NCI-H128 (cell line): ENCODE measurements around the gene KCNJ10.

Experiments used
- DNase-seq: peaks from one replicate; lab custom pipeline; 2025; ENCODE audit not compliant: unreplicated experiment; lab: John Stamatoyannopoulos, UW

Gene KCNJ10

DNA sequence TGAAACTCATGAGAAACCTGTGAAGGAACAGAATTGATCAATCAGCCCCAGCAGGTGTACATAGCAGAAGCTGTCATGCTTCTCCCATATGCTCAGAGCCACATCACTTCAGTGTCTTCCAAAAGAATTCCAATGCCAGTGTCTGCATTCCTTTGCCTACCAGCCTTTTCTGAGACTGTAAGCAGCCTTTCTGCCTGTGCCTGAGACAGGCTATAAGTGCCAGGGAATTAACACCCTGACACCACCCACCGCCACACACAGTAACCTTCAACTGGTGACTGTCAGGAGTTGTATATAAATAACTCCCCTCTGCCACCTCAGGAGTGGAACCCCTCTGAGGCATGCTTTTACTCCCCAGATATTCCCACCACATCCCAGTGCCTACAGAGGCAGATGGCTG lies 77.8 kb downstream of the KCNJ10 start:
- no peak for DNase-seq

DNA sequence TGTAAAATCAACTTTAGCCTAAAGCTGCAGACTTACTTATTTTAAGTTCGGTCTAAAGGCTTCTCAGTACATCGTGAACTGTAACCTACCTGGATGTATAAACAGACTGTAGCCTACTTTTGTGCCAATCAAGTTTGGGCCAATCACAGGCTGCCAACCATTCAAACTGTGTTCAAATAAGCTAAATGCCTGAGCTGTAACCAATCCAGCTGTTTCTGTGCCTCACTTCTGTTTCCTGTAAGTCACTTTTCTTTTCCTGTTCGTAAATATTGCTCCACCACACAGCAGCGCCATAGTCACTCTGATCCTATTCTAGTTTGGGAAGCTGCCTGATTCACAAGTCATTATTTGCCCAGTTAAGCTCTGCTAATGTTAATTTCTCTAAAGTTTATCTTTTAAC lies 78.4 kb downstream of the KCNJ10 start:
- no peak for DNase-seq

DNA sequence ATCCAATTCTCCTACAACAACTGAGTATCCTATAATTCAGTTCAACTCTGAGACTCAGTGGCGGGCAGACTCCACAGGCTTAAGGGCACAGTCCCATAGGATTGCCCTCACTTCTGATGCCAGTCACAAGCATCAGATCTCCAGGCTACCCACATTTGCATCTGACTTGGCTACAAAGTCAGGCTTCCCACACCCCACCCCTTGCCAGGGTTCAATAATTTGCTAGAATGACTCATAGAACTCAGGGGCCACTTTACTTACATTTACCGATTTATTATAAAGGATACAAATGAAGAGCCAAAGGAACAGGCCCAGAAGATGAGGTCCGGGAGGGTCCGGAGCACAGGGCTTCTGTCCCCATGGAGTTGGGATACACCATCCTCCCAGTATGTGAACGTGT lies 80.0 kb downstream of the KCNJ10 start:
- DNase-seq: no peak

DNA sequence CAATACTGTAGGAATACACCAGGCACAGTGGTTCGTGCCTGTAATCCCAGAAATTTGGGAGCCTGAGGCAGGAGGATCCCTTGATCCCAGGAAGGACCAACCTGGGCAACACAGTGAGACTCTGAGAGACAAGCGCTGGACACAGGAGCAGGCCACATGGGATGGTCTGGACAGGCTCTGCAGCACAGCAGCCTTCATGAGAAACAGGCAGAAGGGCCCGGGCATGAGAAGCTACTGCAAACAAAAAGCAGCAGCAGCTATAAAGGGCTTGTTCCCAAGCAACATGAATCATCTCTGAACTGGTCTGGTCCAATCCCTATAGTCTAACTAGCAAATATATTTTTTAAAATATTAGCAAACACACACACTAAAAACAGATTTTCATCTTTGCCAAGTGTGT lies 80.4 kb downstream of the KCNJ10 start:
- no peak for DNase-seq

- DNase-seq: no peak
These were observed 82.0 kb downstream of the KCNJ10 start for GRCh38 chr1:159988006-159988405.

GRCh38 chr1:159987186-159987585 lies 82.8 kb downstream of the KCNJ10 start:
- no peak for DNase-seq

DNA sequence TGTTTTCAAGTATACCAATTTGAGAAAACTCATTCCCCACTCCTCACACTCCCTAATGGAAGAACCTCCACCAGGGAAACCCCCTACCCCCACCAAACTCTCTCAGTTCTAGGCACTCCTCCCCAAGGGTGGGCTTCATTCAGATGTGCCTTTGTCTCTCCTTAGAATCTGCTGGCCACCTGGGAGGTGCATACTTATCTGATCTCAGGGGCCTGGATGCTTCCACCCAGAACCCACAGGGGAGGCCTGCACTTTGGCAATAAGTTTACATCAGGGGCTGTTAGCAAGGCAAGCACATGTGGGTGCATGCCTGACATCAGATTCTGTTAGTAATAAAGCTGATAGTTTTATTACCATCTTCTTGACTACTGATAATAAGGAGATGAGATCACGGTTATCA lies 83.4 kb downstream of the KCNJ10 start:
- no peak for DNase-seq

DNA sequence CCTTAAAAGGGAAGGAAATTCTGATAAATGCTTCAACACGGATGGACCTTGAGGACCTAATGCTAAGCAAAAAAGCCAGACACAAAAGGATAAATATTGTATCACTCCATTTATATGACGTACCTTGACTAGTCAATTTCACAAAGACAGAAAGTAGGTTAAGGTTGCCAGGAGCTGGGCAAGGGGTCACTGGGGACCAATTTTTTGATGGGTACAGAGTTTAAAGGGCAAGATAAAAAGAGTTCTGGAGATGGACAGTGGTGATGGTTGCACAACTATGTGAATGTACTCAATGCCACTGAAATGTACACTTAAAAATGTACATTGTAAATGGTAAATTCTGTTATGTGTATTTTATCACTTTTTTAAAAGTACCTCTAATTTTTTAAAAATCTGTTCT lies 83.9 kb downstream of the KCNJ10 start:
- no peak for DNase-seq

DNA sequence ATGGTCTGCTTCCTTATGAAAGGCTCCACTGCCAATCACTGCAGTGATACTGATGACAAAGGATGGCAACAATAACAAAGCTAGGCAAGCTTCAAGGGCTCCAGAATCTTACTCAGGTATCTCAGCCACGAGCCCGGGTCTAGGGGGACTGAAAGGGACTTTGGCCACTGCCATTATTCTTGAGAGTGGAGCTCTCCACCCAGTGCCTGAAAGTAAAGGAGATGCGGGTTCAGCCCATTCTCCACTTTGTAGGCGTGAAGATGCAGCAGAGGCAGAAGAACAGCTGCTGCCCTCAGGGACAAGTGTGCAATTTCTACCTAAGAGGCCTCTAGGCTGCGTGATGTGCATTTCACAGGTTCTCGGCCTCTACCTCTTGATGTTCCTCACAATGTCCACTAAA lies 84.5 kb downstream of the KCNJ10 start:
- DNase-seq: no peak

DNA sequence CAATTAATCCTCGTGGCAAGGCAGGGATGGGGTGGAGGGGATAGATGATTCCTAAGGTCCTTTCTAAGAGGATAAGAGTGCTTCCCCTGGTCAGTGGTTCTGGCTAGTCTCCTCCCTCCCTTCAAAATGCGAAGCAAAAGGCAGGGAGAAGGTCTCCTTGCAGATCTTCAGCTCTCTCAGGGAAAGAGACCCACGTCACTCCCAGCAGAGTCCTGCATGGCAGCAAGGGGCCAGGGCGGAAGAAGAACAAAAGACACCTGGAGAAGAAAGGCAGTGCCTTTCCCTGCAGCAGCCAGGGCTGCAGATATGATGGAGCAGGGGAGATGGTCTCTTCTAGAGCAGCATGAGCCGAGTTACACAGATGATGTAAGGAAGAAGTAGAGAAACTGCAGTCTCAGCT lies 86.3 kb downstream of the KCNJ10 start:
- no peak for DNase-seq

GRCh38 chr1:159982280-159982679 lies 87.7 kb downstream of the KCNJ10 start:
- no peak for DNase-seq

- DNase-seq: no peak
These were observed 88.5 kb downstream of the KCNJ10 start for GRCh38 chr1:159981351-159982055.

DNA sequence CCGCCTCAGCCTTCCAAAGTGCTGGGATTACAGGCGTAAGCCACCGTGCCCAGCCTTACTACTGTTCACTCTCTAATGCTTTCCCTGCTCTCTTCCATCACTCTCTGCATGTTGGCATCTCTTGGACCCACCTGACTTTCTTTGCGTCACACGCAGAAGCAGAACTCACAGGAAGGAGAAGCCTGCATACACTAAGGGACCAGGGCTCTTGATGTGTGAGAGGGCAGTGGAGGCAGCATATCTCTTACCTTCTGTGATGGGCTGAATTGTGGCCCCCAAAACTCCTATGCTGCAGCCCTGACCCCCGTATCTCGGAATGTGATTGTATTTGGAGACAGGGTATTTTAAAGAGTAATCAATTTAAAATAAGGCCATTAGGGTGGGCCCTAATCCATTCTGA lies 89.2 kb downstream of the KCNJ10 start:
- DNase-seq: no peak

GRCh38 chr1:159980076-159980475 lies 89.9 kb downstream of the KCNJ10 start:
- DNase-seq: no peak

GRCh38 chr1:159979257-159979656 lies 90.7 kb downstream of the KCNJ10 start:
- no peak for DNase-seq

GRCh38 chr1:159978107-159978398 lies 91.9 kb downstream of the KCNJ10 start:
- DNase-seq: no peak

DNA sequence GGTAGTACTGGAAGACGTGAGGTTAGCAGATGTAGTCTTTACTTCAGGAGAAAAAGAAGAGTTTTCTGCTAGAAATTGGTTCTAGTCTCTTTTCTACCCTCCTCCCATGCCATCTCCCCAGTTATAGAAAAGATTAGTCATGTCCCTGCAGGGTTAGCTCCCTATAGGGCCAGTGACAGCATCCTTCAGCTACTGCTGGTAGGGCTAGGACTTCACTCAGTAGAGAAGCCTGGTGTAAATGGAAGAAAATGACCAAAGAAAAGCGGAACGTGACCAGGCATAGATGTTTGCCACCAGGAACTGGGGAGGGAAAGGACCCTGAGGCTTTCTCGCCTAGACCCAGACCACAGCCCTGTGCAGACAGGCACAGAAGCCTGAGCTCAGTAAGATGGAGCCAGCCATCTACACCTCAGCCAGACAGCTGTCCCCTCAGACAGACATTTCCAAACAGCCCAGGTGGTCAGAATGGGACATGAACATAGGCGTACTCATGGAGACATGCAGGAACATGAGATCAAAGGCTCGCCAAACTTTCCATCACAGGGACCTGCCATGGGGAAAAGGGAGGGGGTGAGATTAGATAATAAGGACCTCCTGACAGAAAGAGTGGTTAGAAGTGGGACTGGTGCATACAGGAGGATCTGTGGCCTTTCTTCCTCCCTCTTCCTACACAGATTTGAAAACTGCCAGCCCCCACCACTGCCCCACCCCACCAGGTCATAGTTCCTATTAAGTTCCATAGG lies 92.4 kb downstream of the KCNJ10 start:
- DNase-seq: no peak

- DNase-seq: no peak
These were observed 95.5 kb downstream of the KCNJ10 start for GRCh38 chr1:159974350-159974965.

DNA sequence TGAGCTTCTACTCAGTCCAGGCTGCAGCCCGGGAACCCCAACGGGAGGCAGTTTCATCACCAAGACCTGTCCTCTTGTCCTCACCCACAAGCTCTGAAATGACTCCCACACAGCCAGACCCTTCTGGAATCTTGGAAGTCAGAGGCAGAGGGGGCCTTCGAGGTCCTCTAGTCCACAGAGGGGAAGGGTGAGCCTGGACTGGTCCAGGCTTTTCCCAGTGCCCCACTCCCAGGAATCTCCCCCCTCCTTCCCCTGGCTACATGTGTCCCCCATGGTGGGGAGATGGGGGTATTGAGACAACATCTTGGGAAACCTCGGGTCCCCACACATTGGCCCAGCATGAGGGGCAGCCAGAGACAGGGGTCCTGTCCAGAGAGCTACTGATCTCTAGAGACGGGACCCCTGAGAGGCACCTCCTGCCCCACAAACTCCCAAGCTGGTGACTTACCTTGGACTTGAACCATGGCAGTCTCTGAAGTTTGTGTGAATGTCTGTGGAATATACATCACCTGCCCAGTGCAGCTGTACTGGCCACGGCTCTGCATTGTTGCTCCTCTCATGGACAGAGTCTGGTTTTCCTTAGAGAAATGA lies 96.5 kb downstream of the KCNJ10 start:
- no peak for DNase-seq

GRCh38 chr1:159972443-159973205 lies 97.3 kb downstream of the KCNJ10 start:
- no peak for DNase-seq

GRCh38 chr1:159970932-159971342 lies 99.0 kb downstream of the KCNJ10 start:
- DNase-seq: no peak
